Prostate gland (tissue), 2 donors: Measurements from ENCODE around the gene TRIM32.

ENCODE experiments used
- CTCF ChIP-seq, 4 experiments: fragments of 200-600 bp in 2 of 4; fragments of 450-650 bp in 2 of 4; sonication (generic) in 2 of 4; IDR thresholded peaks; 1 replicate in 3 of 4; 2 replicates in 1 of 4; pipeline ENCODE4 v1.5.1; 2016 to 2019; ENCODE audit warnings: antibody characterized with exemption in 4 of 4, mild to moderate bottlenecking in 2 of 4, moderate library complexity in 2 of 4
- POLR2A ChIP-seq: fragments of 450-650 bp; IDR thresholded peaks from one replicate; pipeline ENCODE4 v1.6.1; 2016; ENCODE audit warnings: antibody characterized with exemption, mild to moderate bottlenecking

- TF ChIP-seq POLR2A (no peak), CTCF (IDR thresholded peaks at IDR 0.05) (no peak)
Measured at GRCh38 chr9:116689486-116690032, 2.5 kb downstream of the TRIM32 start.
